ENCODE data around the gene ODAD2.
A peak's percentile ranks its signal among the peaks of the same experiment; 100 is the strongest.

The ODAD2 gene, protein sequence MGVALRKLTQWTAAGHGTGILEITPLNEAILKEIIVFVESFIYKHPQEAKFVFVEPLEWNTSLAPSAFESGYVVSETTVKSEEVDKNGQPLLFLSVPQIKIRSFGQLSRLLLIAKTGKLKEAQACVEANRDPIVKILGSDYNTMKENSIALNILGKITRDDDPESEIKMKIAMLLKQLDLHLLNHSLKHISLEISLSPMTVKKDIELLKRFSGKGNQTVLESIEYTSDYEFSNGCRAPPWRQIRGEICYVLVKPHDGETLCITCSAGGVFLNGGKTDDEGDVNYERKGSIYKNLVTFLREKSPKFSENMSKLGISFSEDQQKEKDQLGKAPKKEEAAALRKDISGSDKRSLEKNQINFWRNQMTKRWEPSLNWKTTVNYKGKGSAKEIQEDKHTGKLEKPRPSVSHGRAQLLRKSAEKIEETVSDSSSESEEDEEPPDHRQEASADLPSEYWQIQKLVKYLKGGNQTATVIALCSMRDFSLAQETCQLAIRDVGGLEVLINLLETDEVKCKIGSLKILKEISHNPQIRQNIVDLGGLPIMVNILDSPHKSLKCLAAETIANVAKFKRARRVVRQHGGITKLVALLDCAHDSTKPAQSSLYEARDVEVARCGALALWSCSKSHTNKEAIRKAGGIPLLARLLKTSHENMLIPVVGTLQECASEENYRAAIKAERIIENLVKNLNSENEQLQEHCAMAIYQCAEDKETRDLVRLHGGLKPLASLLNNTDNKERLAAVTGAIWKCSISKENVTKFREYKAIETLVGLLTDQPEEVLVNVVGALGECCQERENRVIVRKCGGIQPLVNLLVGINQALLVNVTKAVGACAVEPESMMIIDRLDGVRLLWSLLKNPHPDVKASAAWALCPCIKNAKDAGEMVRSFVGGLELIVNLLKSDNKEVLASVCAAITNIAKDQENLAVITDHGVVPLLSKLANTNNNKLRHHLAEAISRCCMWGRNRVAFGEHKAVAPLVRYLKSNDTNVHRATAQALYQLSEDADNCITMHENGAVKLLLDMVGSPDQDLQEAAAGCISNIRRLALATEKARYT

DNA sequence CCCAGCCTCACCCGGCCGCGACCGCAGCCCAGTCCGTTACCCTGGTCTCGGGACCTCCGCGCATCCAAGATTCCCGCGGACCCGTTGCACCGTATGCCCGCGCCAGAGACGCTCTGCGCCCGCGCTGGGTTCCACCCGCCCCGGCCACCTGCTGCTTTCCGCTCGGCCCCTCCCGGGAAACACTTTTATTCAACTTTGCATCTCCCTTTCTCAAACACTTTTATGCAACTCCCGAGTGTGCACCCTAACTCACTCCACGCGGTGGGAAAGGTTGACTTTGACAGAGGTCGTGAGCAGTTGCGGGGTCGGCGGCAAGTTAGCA lies at the start of gene ODAD2:
Gene ODAD2 (minus strand): TSS at position 126 of the 322 bp plus-strand sequence. CDS start 3,937 bp downstream, outside the sequence.
- peak within 1 kb of the TSS; percentile 82 for H3K4me3 Mint-ChIP-seq
- ATAC-seq (replicated peaks; ENCODE audit: extremely low read depth, poor library complexity, severe bottlenecking) (no peak), DNase-seq (ENCODE audit: low spot score in 2 of 2) (no peak)
- no peaks in the 10 kb centered on the region for H3K9me3 Mint-ChIP-seq
- H3K4me1 Mint-ChIP-seq = peaks cover 16% of the 10 kb centered on the region
- H3K36me3 Mint-ChIP-seq (ENCODE audit: insufficient read depth) = peaks cover 2% of the 10 kb centered on the region
- peaks cover 85% of the 10 kb centered on the region for H3K27me3 Mint-ChIP-seq
- no peak within 1 kb of the TSS for H3K27ac Mint-ChIP-seq (ENCODE audit: low read depth)

DNA sequence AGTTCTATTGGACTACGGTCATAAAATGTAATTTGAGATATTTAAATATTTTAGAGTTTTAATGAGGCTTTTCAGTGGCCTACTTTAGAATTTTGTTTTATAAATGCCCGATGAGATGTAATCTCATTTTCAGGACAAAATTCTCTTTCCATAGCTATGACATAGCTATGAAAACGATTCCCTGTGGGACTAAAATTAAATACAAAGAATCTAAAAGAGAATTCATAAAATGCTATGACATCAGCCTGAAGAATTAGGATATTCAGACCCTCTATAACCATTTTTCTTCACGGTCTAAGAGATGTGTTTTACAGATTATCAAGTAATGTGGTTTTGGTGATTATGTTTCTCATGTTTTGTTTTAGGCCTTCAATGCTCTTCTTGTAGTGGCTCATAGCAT lies 48.2 kb upstream of the ODAD2 start:
- no peaks in the 10 kb centered on the region for H3K9me3 Mint-ChIP-seq
- DNase-seq (ENCODE audit: low spot score in 2 of 2) (no peak), ATAC-seq (replicated peaks; ENCODE audit: extremely low read depth, poor library complexity, severe bottlenecking) (no peak)
- no peaks in the 10 kb centered on the region for H3K4me1 Mint-ChIP-seq
- no peaks in the 10 kb centered on the region for H3K27me3 Mint-ChIP-seq
- H3K4me3 Mint-ChIP-seq = no peak overlapping the region
- peaks cover 5% of the 10 kb centered on the region for H3K36me3 Mint-ChIP-seq (ENCODE audit: insufficient read depth)
- H3K27ac Mint-ChIP-seq (ENCODE audit: low read depth) = no peak overlapping the region

DNA sequence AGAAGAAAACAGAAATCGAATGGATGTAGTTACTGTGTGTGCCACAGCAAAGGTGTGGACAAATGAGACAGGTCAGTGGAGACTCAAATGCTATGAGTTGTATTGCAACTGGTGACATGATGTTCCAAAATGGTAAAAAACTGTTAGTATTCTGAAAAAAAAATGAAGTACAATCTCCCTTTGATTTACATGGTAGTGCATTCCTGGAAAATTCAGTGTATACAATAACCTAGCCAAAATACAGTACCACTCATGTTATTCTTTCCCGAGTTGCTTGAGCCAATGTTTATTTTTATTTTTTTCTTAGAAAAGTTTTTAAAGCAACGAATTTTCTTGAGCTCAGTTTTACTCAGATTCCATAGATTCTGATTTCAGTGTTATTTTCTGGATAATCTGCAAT lies 47.7 kb upstream of the ODAD2 start:
- Mint-ChIP-seq H3K4me1 (no peaks in the 10 kb centered on the region), H3K36me3 (ENCODE audit: insufficient read depth) (peaks cover 5% of the 10 kb centered on the region), H3K27ac (ENCODE audit: low read depth) (no peak overlapping the region), H3K4me3 (no peak overlapping the region), H3K9me3 (no peaks in the 10 kb centered on the region), H3K27me3 (no peaks in the 10 kb centered on the region)
- DNase-seq (ENCODE audit: low spot score in 2 of 2) = no peak
- no peak for ATAC-seq (replicated peaks; ENCODE audit: extremely low read depth, poor library complexity, severe bottlenecking)

DNA sequence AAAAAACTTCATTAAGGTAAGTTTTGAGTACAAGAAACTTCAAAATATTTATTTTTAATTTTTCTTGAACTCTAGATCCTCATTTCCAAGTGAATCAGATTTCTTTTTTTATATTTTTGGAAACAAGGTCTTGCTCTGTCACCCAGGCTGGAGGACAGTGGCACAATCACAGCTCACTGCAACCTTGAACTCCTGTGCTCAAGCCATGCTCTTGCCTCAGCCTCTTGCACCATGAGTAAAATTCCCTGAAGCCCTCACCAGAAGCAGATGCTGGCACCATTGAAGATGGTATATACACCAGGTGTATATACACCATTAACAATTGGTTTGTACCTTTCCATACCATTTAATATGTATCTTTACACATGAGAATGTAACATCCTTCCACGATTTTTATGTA lies 45.1 kb upstream of the ODAD2 start:
- Mint-ChIP-seq H3K36me3 (ENCODE audit: insufficient read depth) (peaks cover 2% of the 10 kb centered on the region), H3K4me1 (no peaks in the 10 kb centered on the region), H3K27ac (ENCODE audit: low read depth) (no peak overlapping the region), H3K4me3 (no peak overlapping the region), H3K27me3 (no peaks in the 10 kb centered on the region), H3K9me3 (no peaks in the 10 kb centered on the region)
- ATAC-seq (replicated peaks; ENCODE audit: extremely low read depth, poor library complexity, severe bottlenecking) = no peak
- DNase-seq (ENCODE audit: low spot score in 2 of 2) = no peak

DNA sequence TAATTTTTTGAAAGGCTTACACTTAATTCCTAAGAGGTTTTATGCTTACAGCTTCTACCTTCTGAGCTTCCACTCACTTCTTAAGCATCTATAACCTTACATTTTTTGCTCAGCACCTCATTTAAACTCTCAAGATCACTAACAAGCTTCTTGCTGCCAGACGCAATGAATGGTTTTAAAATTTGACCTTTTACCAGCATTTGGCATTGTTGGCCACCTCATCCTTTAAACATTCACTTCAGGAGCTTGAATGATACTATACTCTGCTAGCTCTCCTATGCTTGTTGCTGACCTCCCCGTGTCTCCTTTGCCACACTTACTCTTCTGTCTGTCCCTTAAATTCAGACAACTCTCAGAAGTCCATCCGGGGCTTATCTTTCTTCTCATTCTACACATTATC lies 37.7 kb upstream of the ODAD2 start:
- Mint-ChIP-seq H3K4me1 (no peaks in the 10 kb centered on the region), H3K27me3 (peaks cover 22% of the 10 kb centered on the region), H3K36me3 (ENCODE audit: insufficient read depth) (no peaks in the 10 kb centered on the region), H3K27ac (ENCODE audit: low read depth) (no peak overlapping the region), H3K9me3 (no peaks in the 10 kb centered on the region), H3K4me3 (no peak overlapping the region)
- DNase-seq (ENCODE audit: low spot score in 2 of 2) = no peak
- ATAC-seq (replicated peaks; ENCODE audit: extremely low read depth, poor library complexity, severe bottlenecking) = no peak

DNA sequence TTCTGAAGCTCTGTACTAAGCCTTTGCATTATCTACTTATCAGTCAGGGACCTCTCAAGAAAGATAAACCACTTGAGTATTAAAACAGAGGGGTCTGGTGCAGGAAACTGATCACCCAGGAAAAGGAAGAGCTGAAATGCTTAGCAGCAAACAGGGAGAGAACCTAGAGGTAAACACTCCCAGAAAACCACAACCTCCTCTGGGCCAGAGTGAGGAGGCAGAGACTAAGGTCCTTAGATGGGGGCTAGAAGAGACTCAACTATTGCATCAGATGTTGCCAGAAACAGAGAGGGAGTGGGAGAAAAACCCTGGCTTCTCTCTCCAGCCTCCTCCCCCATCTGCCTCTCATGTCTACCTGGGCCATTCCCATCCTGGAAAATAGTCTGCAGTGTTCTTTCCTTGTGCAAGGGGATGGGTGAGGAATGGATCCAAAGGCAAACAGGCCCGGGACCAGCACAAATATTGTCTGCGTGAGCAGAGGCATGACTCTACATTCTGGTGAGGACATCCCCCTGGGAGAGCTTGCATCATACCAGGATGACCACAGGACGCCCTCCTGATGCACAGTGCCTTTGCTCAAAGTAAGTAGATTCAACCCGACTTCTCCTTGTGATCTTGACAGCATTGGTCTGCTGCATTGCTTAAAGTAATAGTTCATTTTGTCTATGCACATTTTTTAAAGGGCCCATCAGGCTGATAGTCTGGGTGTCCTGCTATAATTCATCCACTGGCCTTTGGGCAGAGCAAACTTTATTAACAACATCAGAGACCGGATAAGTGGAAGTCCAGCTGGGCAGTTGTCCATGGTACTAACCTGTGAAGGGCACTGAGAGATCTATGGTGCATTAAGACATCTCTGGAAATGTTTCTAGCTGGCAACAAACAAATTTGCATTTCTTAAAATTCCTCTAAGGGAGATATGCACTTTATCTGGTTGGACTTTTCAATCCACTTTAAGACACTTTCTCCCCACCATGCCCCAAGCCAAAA lies 22.4 kb upstream of the ODAD2 start:
- H3K27ac Mint-ChIP-seq (ENCODE audit: low read depth) = no peak overlapping the region
- H3K4me1 Mint-ChIP-seq = no peaks in the 10 kb centered on the region
- DNase-seq (ENCODE audit: low spot score in 2 of 2) (no peak), ATAC-seq (replicated peaks; ENCODE audit: extremely low read depth, poor library complexity, severe bottlenecking) (no peak)
- H3K4me3 Mint-ChIP-seq = no peak overlapping the region
- H3K36me3 Mint-ChIP-seq (ENCODE audit: insufficient read depth) = no peaks in the 10 kb centered on the region
- peaks cover 42% of the 10 kb centered on the region for H3K27me3 Mint-ChIP-seq
- H3K9me3 Mint-ChIP-seq = no peaks in the 10 kb centered on the region

DNA sequence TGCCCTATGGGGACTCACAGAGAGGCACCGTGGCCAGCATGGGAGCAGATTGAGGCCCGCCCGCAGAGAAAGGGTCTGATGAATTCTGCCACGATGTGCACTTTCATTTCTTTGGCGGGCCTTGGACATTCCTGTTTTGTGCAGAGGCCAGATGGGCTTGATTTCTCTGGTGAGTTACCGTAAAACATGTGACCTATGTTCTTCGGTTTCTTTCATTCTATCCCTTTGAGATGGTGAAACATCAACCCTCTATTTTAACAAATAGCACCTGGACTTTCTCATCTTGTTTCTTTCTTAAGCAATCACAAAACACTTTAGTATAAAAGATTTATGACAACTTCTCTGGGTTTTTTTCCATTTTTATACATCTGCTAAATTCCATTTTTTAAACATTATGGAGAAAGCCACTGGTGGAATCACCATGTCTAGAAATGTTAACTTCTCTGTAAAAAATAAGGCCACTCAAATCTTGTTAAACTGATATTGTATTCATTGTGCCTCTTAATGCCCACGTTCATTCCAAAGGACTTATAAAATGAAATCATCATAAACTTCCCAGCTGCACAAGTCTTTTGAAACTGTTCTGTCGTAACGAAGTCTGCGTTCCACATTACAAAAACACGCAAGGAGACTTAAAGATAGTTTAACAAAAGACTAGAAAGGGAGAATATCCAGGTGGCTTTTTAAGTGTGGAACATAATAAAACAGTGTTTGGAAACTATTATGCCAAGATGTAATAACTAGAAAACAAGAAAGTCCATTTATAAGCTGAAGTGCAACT lies 21.4 kb upstream of the ODAD2 start:
- H3K4me3 Mint-ChIP-seq = no peak overlapping the region
- DNase-seq (ENCODE audit: low spot score in 2 of 2) = no peak
- H3K4me1 Mint-ChIP-seq = no peaks in the 10 kb centered on the region
- peaks cover 45% of the 10 kb centered on the region for H3K27me3 Mint-ChIP-seq
- H3K36me3 Mint-ChIP-seq (ENCODE audit: insufficient read depth) = no peaks in the 10 kb centered on the region
- no peak overlapping the region for H3K27ac Mint-ChIP-seq (ENCODE audit: low read depth)
- H3K9me3 Mint-ChIP-seq = no peaks in the 10 kb centered on the region
- no peak for ATAC-seq (replicated peaks; ENCODE audit: extremely low read depth, poor library complexity, severe bottlenecking)

DNA sequence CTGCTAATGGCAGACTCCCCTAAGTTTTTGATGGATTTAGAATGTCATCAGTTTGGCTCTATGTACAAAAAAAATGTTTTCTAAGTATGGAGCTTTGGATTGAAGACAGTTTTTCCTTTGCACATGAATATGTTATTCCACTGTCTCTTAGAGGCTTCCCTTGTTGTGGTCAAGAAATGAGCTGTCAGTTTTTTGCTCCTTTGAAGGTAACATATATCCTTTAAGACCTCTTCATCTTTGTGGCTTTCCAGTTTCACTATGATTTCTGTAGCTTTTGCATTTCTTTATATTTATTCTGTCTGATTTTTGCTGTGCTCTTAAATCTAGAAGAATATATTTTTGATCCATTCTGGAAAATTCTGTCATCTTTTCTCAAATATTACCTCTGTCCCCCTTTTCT lies 15.8 kb upstream of the ODAD2 start:
- DNase-seq (ENCODE audit: low spot score in 2 of 2) (no peak), ATAC-seq (replicated peaks; ENCODE audit: extremely low read depth, poor library complexity, severe bottlenecking) (no peak)
- H3K4me1 Mint-ChIP-seq = no peaks in the 10 kb centered on the region
- no peak overlapping the region for H3K4me3 Mint-ChIP-seq
- no peaks in the 10 kb centered on the region for H3K36me3 Mint-ChIP-seq (ENCODE audit: insufficient read depth)
- H3K27ac Mint-ChIP-seq (ENCODE audit: low read depth) = no peak overlapping the region
- no peaks in the 10 kb centered on the region for H3K9me3 Mint-ChIP-seq
- H3K27me3 Mint-ChIP-seq = peaks cover 56% of the 10 kb centered on the region

DNA sequence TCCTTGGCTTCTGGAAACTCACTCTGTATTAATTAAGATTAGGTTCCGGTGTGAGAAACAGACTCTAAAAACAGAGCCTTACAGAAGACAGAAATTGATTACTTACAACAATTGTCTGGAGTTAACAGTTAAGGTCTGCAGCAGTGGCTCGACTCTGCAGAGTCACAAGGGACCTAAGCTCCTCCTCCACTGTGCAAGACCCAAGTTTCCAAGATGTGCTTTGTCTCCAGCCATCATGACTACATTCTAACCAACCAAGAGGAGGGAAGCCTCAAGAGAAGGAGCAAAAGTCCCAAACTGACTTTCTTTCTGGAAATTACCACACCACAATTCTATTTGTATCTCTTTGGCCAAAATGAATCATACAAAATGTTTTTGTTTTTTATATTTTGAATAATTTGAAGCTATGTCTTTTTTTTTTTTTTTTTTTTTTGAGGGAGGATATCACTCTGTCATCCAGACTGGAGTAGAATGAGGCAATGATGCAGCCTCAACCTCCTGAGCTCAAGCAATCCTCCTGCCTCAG lies 14.2 kb upstream of the ODAD2 start:
- H3K4me1 Mint-ChIP-seq = no peaks in the 10 kb centered on the region
- no peak for ATAC-seq (replicated peaks; ENCODE audit: extremely low read depth, poor library complexity, severe bottlenecking)
- peaks cover 64% of the 10 kb centered on the region for H3K27me3 Mint-ChIP-seq
- H3K27ac Mint-ChIP-seq (ENCODE audit: low read depth) = no peak overlapping the region
- H3K36me3 Mint-ChIP-seq (ENCODE audit: insufficient read depth) = no peaks in the 10 kb centered on the region
- DNase-seq (ENCODE audit: low spot score in 2 of 2) = no peak
- no peak overlapping the region for H3K4me3 Mint-ChIP-seq
- H3K9me3 Mint-ChIP-seq = no peaks in the 10 kb centered on the region

DNA sequence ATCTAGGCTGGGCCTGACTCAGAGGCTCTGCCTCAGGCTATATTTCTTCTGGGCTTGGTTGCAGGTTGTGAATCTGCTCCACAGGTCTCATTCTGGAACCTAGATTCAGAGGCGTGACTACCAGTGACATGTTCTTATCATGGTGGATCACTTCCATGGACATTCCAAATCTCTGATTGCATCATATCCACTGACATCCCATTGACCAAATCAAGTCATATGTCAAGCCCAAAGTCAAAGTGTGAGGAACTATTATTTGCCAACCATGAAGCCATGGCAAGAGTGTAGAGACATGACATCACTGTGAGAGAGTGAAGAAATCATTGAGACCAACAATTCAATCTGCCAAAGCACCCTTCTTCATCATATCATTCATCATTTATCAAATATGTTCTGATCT lies 11.9 kb upstream of the ODAD2 start:
- Mint-ChIP-seq H3K36me3 (ENCODE audit: insufficient read depth) (no peaks in the 10 kb centered on the region), H3K27ac (ENCODE audit: low read depth) (no peak overlapping the region), H3K9me3 (no peaks in the 10 kb centered on the region), H3K4me3 (no peak overlapping the region), H3K27me3 (peaks cover 69% of the 10 kb centered on the region), H3K4me1 (no peaks in the 10 kb centered on the region)
- ATAC-seq (replicated peaks; ENCODE audit: extremely low read depth, poor library complexity, severe bottlenecking) (no peak), DNase-seq (ENCODE audit: low spot score in 2 of 2) (no peak)

DNA sequence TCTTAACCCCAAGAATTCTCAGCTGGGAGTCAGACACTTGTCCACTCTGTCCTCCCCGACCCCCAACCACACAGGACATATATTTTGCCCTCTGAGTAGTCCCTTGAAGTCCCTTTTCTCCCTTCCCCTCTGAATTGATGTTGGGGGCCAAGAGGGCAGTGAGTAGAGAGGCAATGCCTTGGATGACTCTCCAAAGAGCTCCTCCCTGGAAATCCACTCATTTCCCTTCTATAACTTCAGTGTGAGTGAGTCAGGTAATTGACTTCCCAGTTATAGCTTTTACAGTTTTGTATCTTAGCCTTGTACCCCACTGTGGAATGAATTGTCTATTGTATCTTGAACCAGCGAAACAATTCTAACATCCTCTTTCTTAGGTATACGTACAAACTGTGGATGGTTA lies 9.2 kb upstream of the ODAD2 start:
- ATAC-seq (replicated peaks; ENCODE audit: extremely low read depth, poor library complexity, severe bottlenecking) = no peak
- Mint-ChIP-seq H3K4me3 (no peak overlapping the region), H3K4me1 (no peaks in the 10 kb centered on the region), H3K36me3 (ENCODE audit: insufficient read depth) (no peaks in the 10 kb centered on the region), H3K27me3 (peaks cover 75% of the 10 kb centered on the region), H3K27ac (ENCODE audit: low read depth) (no peak overlapping the region), H3K9me3 (no peaks in the 10 kb centered on the region)
- DNase-seq (ENCODE audit: low spot score in 2 of 2) = no peak
